Neuronal stem cell (in vitro differentiated cells): ENCODE data around the gene ABCB8.

Experiments used
- DNase-seq: peaks from one replicate; pipeline ENCODE4 v3.0.0-alpha.2; 2013; ENCODE audit warnings: low spot score
- H2AFZ ChIP-seq: one replicate; pipeline ENCODE4 v1.6.1; 2013; ENCODE audit warnings: mild to moderate bottlenecking, low read length, inconsistent platforms
- H2AK5ac ChIP-seq: 2 replicates; pipeline ENCODE4 v1.6.1; 2013; ENCODE audit warnings: low read depth, mild to moderate bottlenecking, inconsistent platforms, low read length, moderate library complexity, mixed read lengths
- H2BK120ac ChIP-seq: 2 replicates; pipeline ENCODE4 v1.6.1; 2013; ENCODE audit warnings: low read depth, mild to moderate bottlenecking, inconsistent platforms, low read length, moderate library complexity, mixed read lengths
- H2BK12ac ChIP-seq: one replicate; pipeline ENCODE4 v1.6.1; 2013; ENCODE audit warnings: low read length, inconsistent platforms
- H2BK15ac ChIP-seq: 2 replicates; pipeline ENCODE4 v1.6.1; 2013; ENCODE audit warnings: mild to moderate bottlenecking, low read length, inconsistent platforms, mixed read lengths
- H2BK5ac ChIP-seq: one replicate; pipeline ENCODE4 v1.6.1; 2013; ENCODE audit warnings: inconsistent platforms, mild to moderate bottlenecking, low read length, moderate library complexity
- H3K14ac ChIP-seq: one replicate; pipeline ENCODE4 v1.6.1; 2013; ENCODE audit warnings: low read length, inconsistent platforms
- H3K18ac ChIP-seq: 2 replicates; pipeline ENCODE4 v1.6.1; 2013; ENCODE audit warnings: low read length, inconsistent platforms
- H3K23ac ChIP-seq: 2 replicates; pipeline ENCODE4 v1.6.1; 2013; ENCODE audit warnings: low read depth, mild to moderate bottlenecking, mixed read lengths, low read length, inconsistent platforms; ENCODE audit not compliant: poor library complexity
- H3K27ac ChIP-seq: replicated peaks from 3 replicates; pipeline ENCODE4 v1.5.1; 2013; ENCODE audit warnings: low read length, inconsistent platforms
- H3K27me3 ChIP-seq, 3 experiments: 2 replicates each; pipeline ENCODE4 v1.6.1; 2013; ENCODE audit warnings: low read length in 3 of 3, mild to moderate bottlenecking in 2 of 3, inconsistent platforms in 1 of 3, low read depth in 1 of 3, mixed read lengths in 1 of 3, moderate library complexity in 1 of 3; ENCODE audit not compliant: control insufficient read depth in 3 of 3, insufficient read depth in 3 of 3
- H3K36me3 ChIP-seq, 2 donors: replicated peaks in 1 of 2; 2 replicates each; pipeline ENCODE4 v1.6.1; 2013; ENCODE audit warnings: low read length in 2 of 2; ENCODE audit not compliant: control insufficient read depth in 2 of 2, insufficient read depth in 2 of 2
- H3K4ac ChIP-seq: 2 replicates; pipeline ENCODE4 v1.6.1; 2013; ENCODE audit warnings: inconsistent platforms, mild to moderate bottlenecking, low read length, moderate library complexity
- H3K4me1 ChIP-seq, 2 donors: 1 replicate in 1 of 2; 2 replicates in 1 of 2; pipeline ENCODE4 v1.6.1; 2013; ENCODE audit warnings: low read length in 2 of 2, low read depth in 1 of 2; ENCODE audit not compliant: control insufficient read depth in 2 of 2, insufficient read depth in 1 of 2
- H3K4me2 ChIP-seq: one replicate; pipeline ENCODE4 v1.6.1; 2013; ENCODE audit warnings: mild to moderate bottlenecking, low read length, inconsistent platforms; ENCODE audit not compliant: insufficient read depth, poor library complexity, severe bottlenecking
- H3K4me3 ChIP-seq, 2 donors: 2 replicates each; pipeline ENCODE4 v1.5.1; 2013; ENCODE audit warnings: low read length in 2 of 2, mild to moderate bottlenecking in 2 of 2, inconsistent platforms in 1 of 2, moderate library complexity in 1 of 2
- H3K79me1 ChIP-seq: one replicate; pipeline ENCODE4 v1.6.1; 2013; ENCODE audit warnings: low read depth, mild to moderate bottlenecking, inconsistent platforms, low read length, moderate library complexity
- H3K9ac ChIP-seq: one replicate; pipeline ENCODE4 v1.6.1; 2013; ENCODE audit warnings: mild to moderate bottlenecking, low read depth, low read length, inconsistent platforms; ENCODE audit not compliant: poor library complexity
- H3K9me3 ChIP-seq, 2 donors: replicated peaks in 1 of 2; 2 replicates each; pipeline versions ENCODE3 to v1.6.1; 2013; ENCODE audit warnings: low read length in 2 of 2, mild to moderate bottlenecking in 2 of 2, inconsistent platforms in 1 of 2, low read depth in 1 of 2, mixed read lengths in 1 of 2, moderate library complexity in 1 of 2; ENCODE audit not compliant: control insufficient read depth in 2 of 2, insufficient read depth in 1 of 2
- H4K8ac ChIP-seq: one replicate; pipeline ENCODE4 v1.6.1; 2013; ENCODE audit warnings: low read depth, mild to moderate bottlenecking, inconsistent platforms, low read length, moderate library complexity
- H4K91ac ChIP-seq: one replicate; pipeline ENCODE4 v1.6.1; 2013; ENCODE audit warnings: low read length, low read depth, mild to moderate bottlenecking, inconsistent platforms; ENCODE audit not compliant: poor library complexity
- WGBS, 2 donors: extraction: QIAGEN DNeasy Blood & Tissue Kit; methylation state at CpG; one replicate each; pipeline ENCODE4 v1.1.7; 2013; ENCODE audit warnings: missing lambda C conversion rate in 2 of 2, mixed read lengths in 1 of 2; ENCODE audit not compliant: insufficient read length in 2 of 2, insufficient replicate concordance in 1 of 2; ENCODE audit errors: extremely low coverage in 2 of 2; 5-methylcytosine and 5-hydroxymethylcytosine counted together

The ABCB8 gene

GRCh38 chr7:151075662-151075971 is 47.4 kb downstream of the ABCB8 start:
- Histone ChIP-seq H4K8ac (no peak overlapping the region), H3K23ac (peak overlapping the region; percentile 89), H3K36me3 (peaks cover 36 to 86% of the 10 kb centered on the region in 2 donors), H2BK120ac (no peak overlapping the region), H2BK12ac (no peak overlapping the region), H2BK15ac (no peak overlapping the region), H3K4me2 (peak overlapping the region; percentile 11), H3K4me3 (peak overlapping the region in 1 of 2 donors; percentile 32), H3K18ac (no peak overlapping the region), H3K27ac (no peak overlapping the region), H2AFZ (no peak overlapping the region), H3K14ac (no peak overlapping the region), H3K4ac (no peak overlapping the region), H2BK5ac (peak overlapping the region; percentile 53), H3K4me1 (peaks cover 12 to 14% of the 10 kb centered on the region in 2 donors), H3K9ac (no peak overlapping the region), H3K27me3 (no peaks in the 10 kb centered on the region), H4K91ac (no peak overlapping the region), H2AK5ac (no peak overlapping the region), H3K79me1 (peaks cover 12% of the 10 kb centered on the region), H3K9me3 (peaks cover 0 to 3% of the 10 kb centered on the region in 2 donors)
- no peak for DNase-seq
- no CpG with 5 or more reads among the region's 7 CpGs for WGBS, 2 donors

- peaks cover 33 to 82% of the 10 kb centered on the region in 2 donors for H3K36me3 ChIP-seq
- peaks cover 12% of the 10 kb centered on the region for H3K79me1 ChIP-seq
- H3K4ac ChIP-seq = no peak overlapping the region
- H3K4me1 ChIP-seq = peaks cover 13 to 17% of the 10 kb centered on the region in 2 donors
- peak overlapping the region; percentile 89 for H3K23ac ChIP-seq
- H3K9me3 ChIP-seq = peaks cover 0 to 3% of the 10 kb centered on the region in 2 donors
- H3K9ac ChIP-seq = no peak overlapping the region
- no peak overlapping the region for H4K8ac ChIP-seq
- H2BK15ac ChIP-seq = no peak overlapping the region
- peak overlapping the region; percentile 58 for H2BK12ac ChIP-seq
- DNase-seq = no peak
- H4K91ac ChIP-seq = no peak overlapping the region
- peak overlapping the region in 1 of 2 donors; percentile 32 for H3K4me3 ChIP-seq
- peak overlapping the region; percentile 53 for H2BK5ac ChIP-seq
- peak overlapping the region; percentile 11 for H3K4me2 ChIP-seq
- no CpG with 5 or more reads among the region's 22 CpGs for WGBS, 2 donors
- H3K27me3 ChIP-seq = no peaks in the 10 kb centered on the region
- H3K14ac ChIP-seq = no peak overlapping the region
- no peak overlapping the region for H2BK120ac ChIP-seq
- H2AFZ ChIP-seq = no peak overlapping the region
- H3K27ac ChIP-seq = no peak overlapping the region
- no peak overlapping the region for H2AK5ac ChIP-seq
- no peak overlapping the region for H3K18ac ChIP-seq
Observed at GRCh38 chr7:151075978-151076426, 47.8 kb downstream of the ABCB8 start.

- Histone ChIP-seq H3K27ac (no peak overlapping the region), H3K4ac (no peak overlapping the region), H3K23ac (peak overlapping the region; percentile 95), H3K4me2 (no peak overlapping the region), H3K27me3 (no peaks in the 10 kb centered on the region), H2BK5ac (peak overlapping the region; percentile 66), H2BK120ac (no peak overlapping the region), H2BK15ac (no peak overlapping the region), H4K91ac (no peak overlapping the region), H4K8ac (peak overlapping the region; percentile 65), H3K14ac (no peak overlapping the region), H2AFZ (no peak overlapping the region), H2AK5ac (no peak overlapping the region), H3K9ac (peak overlapping the region; percentile 60), H3K79me1 (peaks cover 15% of the 10 kb centered on the region), H3K9me3 (peaks cover 0 to 3% of the 10 kb centered on the region in 2 donors), H3K18ac (peak overlapping the region; percentile 28), H3K4me1 (peaks cover 18 to 24% of the 10 kb centered on the region in 2 donors), H3K36me3 (peaks cover 26 to 79% of the 10 kb centered on the region in 2 donors), H3K4me3 (peak overlapping the region in 1 of 2 donors; percentile 54), H2BK12ac (peak overlapping the region; percentile 2)
- no CpG with 5 or more reads among the region's 33 CpGs for WGBS, 2 donors
- no peak for DNase-seq
Observed at GRCh38 chr7:151076863-151077704, 48.8 kb downstream of the ABCB8 start.

GRCh38 chr7:151077705-151078232 is 49.5 kb downstream of the ABCB8 start:
- DNase-seq = no peak
- H3K27ac ChIP-seq = no peak overlapping the region
- no peak overlapping the region for H4K91ac ChIP-seq

More at GRCh38 chr7:151077705-151078232, 49.5 kb downstream of the ABCB8 start:
- no peak overlapping the region for H2AFZ ChIP-seq
- no peak overlapping the region for H3K9ac ChIP-seq
- H3K36me3 ChIP-seq = peaks cover 26 to 74% of the 10 kb centered on the region in 2 donors
- WGBS, 2 donors = no CpG with 5 or more reads among the region's 10 CpGs
- H4K8ac ChIP-seq = peak overlapping the region; percentile 65
- H3K4me1 ChIP-seq = peaks cover 24 to 30% of the 10 kb centered on the region in 2 donors
- peaks cover 19% of the 10 kb centered on the region for H3K79me1 ChIP-seq
- peaks cover 0 to 3% of the 10 kb centered on the region in 2 donors for H3K9me3 ChIP-seq
- no peak overlapping the region for H3K4ac ChIP-seq
- no peak overlapping the region for H3K4me2 ChIP-seq
- no peaks in the 10 kb centered on the region for H3K27me3 ChIP-seq
- H3K4me3 ChIP-seq = no peak overlapping the region
- H2BK15ac ChIP-seq = no peak overlapping the region
- H2BK12ac ChIP-seq = no peak overlapping the region
- peak overlapping the region; percentile 95 for H3K23ac ChIP-seq
- no peak overlapping the region for H2AK5ac ChIP-seq
- no peak overlapping the region for H2BK120ac ChIP-seq
- H2BK5ac ChIP-seq = no peak overlapping the region
- H3K18ac ChIP-seq = no peak overlapping the region
- H3K14ac ChIP-seq = no peak overlapping the region
